GM12892 (cell line): ENCODE data around the gene PDCD1.

Experiments
- POLR2A ChIP-seq: IDR thresholded peaks from 2 replicates; pipeline ENCODE4 v1.6.1; 2011; ENCODE audit warnings: low read depth, low read length, control low read depth
- POLR2AphosphoS5 ChIP-seq: IDR thresholded peaks from 2 replicates; pipeline ENCODE4 v1.6.1; 2011; ENCODE audit warnings: low read depth, low read length, control low read depth

- no peak for TF ChIP-seq POLR2A
- TF ChIP-seq POLR2AphosphoS5: no peak
Measured at GRCh38 chr2:241893265-241893664, 34.6 kb upstream of the PDCD1 start.
